GM18520 (cell line): Measurements from ENCODE around the gene TMEM170B.

Source experiments
- ATAC-seq: cut with Tn5 transposase; IDR thresholded peaks from one replicate; pipeline ENCODE4 v1.9.1; 2021; ENCODE audit not compliant: unreplicated experiment

The TMEM170B gene

DNA sequence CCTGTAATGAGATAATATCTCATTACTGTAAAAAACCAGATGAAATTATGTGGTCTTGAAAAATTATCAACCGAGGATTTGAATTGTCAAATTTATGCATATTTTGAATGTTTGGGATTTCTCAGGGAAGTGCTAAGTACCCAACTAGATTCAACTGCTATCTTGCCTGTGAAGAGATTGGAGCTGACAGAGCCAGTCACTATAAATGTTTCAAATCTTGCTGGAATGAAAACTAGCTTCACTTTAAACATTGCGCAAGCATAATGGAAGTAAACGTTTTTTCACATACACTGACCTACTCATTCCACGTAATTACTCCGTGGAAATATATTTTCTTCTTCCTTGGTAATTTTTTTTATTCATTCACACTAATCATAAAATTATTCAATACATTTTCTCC is 46.7 kb downstream of the TMEM170B start:
- ATAC-seq: no peak

DNA sequence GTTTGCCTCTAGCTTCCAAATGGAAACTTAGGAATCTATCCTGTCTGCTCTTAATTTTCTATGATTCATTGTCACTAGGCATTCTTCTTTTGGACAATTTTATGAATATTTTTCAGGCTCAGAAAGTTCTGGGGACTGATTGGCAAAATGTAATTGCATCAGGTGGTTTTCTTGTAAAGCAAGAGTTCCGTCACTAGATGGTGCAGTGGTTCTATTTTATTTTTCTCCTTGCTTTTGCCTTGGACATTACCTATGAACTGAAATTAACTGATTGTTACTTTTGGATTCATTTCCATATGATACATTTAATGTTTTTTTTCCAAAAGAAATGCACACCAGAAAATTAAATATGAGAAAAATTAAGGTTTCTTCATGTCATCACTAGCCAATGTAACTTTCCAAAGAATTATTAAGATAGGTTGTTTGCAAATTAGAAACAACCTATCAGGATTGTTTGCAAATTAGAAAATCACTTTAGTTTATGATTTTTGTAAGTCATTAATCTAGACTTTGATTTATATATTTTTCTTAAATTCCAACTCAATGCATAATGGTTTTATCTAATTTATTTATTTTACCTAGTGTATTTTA is 48.0 kb downstream of the TMEM170B start:
- ATAC-seq: no peak

DNA sequence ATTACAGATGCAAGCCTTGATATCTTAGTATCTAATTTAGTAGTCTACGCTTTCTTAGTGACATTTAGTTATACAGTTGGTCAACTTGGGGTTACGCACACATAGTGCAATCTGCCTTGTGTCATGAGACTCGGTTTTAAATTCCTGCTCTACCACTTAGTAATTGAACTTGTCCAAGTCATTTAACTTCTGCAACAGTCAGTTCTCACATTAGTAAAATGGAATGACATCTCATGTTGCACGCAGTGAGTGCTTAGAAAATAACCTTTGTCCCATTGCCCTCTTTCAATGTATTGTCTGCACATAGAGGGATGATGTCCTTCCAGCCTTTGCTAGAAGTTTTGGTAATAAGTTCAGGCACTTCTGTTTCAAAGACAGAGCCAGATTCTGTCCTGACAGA is 48.6 kb downstream of the TMEM170B start:
- no peak for ATAC-seq

DNA sequence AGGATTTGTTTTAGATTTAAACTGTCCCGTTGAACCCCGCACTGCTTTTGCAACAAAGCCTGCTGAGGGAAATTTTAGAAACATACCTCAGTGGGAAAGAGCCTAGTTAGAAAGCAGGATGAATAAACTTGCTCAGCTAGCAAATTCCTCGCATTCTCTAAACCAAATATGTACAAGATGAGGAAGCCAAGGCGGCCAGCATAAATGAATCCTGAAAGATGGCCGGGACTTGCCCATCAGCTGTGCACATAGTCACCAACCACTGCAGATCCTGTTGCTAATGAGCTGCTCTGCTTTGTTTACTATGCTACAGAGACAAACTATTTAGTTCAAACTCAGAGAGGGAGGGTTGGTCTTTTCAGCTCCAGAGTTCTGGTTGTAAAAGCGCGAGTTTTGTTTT is 49.0 kb downstream of the TMEM170B start:
- no peak for ATAC-seq

DNA sequence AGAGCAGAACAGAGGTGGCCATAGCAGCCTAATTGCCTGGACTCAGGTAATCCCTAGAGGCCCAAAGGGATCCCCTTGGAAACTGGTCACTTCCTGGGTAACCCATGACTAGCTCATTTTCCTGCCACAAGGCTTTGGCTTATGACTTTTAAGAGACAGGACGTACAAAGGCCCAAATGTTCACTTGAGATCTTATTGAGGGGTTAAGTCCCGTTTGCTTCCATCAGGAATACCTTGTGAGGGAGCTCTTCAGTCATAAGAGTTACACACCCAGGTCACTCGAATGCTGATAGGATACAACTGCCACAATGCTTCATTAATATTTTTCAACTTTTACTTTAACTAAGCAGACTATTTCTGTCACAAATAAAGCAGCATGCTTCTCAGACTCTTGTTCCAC is 51.7 kb downstream of the TMEM170B start:
- no peak for ATAC-seq

DNA sequence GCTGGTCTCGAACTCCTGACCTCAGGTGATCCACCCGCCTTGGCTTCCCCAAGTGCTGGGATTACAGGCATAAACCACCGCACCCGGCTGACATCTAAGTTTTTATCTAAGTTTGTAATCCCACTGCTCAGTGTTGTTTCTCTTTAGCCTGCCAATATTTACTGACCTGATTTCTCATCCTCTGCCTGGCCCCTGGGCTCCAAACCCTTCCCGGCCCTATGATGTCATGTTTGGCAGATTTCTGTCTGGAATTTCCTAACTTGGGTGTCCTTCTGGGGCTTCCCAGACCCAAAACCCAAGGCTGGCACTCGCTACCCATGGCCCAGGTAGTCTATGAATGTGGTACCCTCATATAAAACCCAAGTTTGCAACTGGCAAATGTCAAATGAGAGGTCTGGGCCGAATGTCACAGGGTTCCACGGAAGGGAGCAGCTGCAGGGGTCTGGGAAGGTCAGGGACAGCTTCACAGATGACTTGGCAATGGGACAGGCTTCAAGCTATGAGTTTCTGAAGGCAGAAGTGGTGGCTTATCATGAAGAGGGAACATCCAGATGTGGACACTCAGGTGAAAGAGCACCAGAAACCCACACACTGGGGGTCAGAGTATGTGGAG is 54.9 kb downstream of the TMEM170B start:
- no peak for ATAC-seq

DNA sequence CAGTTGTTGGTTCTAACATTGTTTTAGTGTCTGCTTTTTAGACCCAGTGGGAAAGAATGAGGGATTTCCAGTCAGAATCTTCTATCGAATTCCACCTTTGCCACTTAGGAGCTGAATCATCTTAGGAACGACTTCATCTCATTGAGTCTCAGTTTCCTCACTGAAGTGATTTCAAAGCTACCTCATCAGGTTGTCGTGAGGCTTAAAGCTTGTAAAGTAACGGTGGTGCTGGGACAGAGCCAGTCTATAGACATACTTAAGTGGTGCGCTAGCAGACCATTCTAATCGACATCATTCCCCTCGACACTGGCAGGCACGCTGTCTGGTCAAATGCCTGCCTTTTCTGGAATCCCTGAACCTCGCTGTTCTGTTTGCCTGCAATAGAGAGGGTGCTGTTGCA is 55.5 kb downstream of the TMEM170B start:
- no peak for ATAC-seq

DNA sequence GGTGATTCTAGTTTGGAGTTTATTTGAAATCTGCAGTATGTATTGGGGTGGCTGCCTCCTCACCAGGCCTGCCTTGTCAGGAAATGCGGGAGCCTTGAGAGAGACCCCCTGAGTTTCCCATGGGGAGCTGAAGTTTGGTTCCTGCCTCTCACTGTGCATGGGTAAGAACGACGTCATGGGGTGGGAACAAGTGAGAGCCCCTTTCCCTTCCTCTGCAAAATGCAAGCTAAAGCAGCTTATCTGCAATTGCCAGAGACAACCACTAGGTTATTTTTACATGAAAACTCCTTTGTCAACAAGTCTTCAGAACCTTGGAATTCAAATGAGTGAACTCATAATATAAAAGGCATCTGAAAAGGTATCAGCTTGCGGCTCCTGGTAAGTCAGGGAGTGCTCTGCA is 58.4 kb downstream of the TMEM170B start:
- ATAC-seq: no peak

DNA sequence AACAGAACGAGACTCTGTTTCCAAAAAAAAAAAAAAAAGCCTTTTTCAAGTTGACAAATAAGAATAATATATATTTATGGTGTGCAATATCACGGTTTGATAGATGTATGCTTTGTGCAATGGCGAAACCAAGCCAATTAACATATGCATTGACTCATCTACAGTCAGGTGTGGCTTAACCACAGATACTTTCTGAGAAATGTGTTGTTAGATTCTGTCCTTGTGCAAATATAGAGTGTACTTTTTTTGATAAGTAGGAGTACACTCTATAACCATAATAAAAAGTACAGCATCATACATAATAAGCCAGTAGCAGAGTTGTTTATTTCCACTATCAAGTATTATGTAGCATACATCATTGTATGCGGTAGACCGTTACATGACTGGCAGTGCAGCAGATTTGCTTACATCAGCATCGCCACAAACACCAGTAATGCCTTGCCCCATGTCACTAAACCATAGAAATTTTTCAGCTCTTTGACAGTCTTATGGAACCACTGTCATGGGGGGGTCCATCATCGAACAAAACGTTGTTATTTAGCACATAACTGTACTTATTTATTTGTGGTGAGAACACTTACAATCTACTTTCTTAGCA is 59.2 kb downstream of the TMEM170B start:
- no peak for ATAC-seq

DNA sequence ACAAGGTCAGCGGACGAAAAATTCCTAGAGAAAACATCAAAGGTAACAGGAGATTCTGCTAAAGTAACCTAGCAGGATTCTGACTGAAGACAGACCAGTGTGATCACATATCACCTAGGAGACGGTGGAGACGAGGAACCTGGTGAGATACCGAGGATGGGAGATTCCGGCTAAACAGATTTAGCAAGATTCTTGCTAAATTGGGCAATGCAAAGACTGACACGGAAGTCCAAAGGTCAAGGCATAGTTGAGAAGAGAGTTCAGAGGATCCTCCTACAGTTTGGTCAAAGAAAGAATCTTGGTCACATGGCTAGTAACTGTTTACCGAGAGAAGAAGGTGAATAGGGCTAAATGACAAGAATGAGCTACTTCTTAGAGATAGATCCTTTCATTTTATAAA is 61.1 kb downstream of the TMEM170B start:
- ATAC-seq: no peak

DNA sequence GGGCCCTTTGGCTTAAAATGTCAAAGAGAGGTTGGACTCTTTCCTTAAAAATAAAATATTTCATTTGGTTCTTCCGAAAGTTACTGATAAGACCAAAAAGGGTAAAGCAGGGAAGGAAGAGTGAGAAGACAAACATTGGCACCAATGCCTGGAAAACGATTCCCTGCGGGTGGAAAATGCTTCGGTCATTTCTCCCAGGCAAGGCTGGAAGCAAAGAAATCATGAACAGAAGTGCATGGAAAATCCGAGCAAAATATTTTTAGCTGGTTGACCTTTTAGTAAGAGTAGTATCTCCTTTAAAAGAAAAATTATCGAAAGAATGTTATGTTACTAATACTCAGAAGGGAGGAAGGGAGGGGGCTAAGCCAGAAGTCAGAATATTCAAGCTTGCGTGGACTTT is 62.7 kb downstream of the TMEM170B start:
- ATAC-seq: no peak

DNA sequence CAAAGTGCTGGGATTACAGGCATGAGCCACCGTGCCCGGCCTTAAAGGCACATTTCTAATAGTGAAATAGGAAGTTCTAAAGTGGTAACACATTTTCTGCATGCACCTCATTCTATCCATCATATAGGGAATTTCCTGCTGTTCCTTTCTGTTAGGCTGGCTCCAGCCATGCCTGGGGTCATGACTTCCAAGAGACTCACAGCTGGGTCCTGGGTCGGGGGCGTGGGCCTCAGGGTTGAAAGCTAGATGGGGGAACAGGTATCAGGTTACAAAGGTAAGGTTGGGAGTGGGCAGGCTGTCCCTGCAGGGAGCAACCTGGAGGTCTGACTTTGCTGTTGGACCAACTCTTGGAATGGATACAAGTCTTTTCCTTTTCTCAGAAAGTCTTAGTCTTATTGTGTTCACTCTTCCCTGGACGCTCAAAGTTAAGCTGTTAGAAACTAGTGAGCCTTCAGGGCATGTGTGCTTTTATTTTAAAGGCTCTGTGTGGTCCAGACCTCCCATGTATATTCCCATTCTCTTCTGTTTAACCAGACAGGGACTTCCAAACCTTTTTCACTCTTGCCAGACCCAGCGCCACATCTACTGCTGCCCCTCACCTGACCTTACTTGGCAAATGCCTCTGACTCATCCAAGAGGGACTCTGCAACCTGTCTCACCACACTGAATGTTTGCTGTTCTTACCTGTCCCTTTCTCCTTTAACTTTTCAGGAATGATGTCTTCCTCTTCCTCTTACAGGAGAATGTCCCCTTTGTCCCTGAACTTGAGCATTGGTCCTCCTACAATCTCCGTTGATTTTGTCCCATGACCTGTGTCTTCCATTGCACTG is 64.4 kb downstream of the TMEM170B start:
- ATAC-seq: no peak

DNA sequence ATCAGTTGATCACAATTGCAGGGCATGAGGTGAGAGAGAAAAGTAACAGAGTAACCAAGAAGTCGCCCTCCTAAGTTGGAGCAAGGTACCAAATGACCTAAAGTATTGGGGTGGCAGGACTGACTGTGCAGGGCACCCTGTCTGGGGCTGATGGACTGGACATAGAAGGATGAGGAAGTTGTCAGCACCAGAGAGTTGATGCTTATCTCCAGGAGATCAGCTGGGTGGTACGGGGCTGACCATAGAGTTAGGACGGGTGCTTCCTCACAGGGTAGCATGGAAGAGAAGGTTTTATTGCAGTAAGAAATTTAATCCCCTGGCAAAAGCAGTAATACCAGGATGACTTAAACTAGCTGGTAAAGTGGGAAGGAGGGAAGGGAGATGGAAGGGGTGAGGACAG is 66.7 kb downstream of the TMEM170B start:
- ATAC-seq: no peak

DNA sequence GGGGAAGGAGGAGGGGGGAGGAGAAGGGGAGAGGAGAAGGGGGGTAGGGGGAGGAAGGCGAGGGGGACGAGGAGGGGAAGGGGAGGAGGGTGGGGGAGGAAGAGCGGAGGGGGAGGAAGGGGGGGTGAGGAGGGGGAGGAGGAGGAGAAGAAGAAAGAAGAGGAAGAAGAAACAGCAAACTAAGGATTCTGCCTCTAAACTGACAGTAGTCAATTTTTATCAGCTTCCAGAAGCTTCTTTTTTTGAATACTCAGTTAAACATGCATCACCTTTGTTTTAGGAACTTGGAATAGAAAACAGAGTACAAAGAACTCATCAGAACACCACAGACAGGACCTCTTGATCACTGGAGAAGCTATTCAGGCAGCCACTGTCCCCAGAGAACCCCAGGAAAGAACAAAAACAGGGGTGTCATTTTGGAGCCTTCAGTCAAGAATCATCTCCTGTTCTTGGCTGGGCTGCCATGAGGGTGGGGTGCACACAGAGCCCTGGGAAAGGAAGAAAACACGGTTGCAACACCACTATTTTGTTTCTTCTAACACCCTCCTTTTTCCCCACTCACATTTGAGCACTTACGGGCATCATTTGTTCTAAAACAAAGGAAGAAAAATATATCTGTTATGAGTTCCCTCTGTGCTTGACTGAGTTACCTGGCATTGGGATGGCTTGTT is 67.4 kb downstream of the TMEM170B start:
- ATAC-seq: no peak

DNA sequence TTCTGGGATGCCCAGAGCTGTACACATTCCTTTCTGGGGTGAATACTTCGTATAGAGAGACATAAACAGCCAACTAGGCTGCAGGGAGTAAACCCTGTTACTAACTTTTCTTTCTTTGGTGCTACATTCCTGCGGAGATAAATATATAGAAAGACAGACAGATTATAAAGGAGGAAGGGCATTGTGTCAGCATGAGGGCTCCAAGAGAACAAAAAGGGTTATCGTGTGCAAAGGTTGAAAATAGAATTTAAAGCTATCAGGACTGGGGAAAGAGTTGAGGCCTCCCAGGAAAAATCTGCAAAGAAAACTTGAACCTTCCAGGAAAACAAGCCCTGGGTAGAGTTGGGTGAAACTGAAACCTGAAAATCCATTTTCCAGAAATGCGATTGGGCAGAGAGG is 68.0 kb downstream of the TMEM170B start:
- ATAC-seq: no peak

DNA sequence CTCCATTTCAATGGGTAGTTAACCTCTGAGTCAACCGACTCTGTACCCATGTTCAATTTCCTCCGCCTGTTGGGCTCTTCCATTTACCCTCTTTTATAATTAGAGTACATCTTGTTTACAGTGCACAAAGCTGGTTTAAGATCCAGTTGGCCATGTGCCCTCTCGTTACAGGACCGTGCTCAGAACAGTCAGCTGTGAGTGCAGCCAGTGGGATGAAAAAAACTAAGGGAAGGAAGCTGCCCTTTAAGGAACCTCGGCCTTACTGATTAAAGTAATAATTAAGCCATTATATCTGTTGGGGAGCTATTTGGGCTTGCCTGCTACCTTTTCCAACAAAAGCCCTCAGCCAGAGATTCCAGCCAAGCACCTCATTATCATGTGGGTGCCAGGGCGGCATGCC is 68.8 kb downstream of the TMEM170B start:
- ATAC-seq: no peak

DNA sequence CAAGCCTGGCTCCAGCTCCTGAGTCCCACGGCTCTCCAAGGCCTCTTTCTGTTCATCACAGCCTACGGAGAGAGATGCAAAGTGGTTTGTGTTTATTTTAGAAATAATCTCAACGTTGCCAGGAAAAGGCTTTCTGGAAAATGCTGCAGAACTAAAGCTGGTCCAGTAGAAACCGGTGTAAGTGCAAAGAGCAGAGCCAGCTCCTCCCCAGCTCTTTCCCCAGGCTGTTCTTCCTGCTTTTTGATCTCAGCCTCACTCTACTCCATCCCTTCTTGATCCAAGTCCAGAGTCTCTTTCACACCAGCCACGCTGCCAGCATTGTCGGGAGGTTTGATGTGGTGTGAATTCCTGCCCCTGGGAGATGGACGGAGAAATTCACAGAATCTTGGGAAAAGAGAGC is 69.8 kb downstream of the TMEM170B start:
- no peak for ATAC-seq

DNA sequence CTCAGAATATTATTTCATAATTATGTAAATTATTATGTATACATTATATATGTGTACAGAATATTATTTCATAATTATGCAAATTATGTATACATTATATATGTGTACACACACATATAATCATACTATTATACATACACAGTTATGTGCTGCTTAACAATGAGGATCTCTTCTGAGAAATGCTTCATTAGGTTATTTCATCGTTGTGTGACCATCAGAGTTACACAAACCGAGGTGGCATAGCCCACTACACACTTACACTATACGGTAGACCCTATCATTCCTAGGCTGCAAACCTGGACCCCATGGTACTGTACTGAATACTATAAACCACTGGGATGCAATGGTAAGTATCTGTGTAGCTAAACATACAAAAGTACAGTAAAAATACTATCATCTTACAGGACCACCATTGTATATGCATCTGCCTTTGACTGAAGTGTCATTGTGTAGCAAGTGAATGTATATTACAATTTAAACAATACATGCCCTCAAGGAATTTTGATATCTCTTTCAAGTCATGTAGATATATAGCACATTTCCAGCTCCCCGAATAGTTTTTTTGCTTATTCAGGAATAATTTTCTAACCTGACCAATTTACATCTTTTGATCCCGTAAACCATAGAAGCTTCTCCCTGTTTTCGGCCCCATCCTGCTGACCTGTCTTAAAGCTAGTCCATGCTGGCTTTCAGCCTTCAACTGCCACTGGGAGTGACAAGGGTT is 71.2 kb downstream of the TMEM170B start:
- no peak for ATAC-seq

DNA sequence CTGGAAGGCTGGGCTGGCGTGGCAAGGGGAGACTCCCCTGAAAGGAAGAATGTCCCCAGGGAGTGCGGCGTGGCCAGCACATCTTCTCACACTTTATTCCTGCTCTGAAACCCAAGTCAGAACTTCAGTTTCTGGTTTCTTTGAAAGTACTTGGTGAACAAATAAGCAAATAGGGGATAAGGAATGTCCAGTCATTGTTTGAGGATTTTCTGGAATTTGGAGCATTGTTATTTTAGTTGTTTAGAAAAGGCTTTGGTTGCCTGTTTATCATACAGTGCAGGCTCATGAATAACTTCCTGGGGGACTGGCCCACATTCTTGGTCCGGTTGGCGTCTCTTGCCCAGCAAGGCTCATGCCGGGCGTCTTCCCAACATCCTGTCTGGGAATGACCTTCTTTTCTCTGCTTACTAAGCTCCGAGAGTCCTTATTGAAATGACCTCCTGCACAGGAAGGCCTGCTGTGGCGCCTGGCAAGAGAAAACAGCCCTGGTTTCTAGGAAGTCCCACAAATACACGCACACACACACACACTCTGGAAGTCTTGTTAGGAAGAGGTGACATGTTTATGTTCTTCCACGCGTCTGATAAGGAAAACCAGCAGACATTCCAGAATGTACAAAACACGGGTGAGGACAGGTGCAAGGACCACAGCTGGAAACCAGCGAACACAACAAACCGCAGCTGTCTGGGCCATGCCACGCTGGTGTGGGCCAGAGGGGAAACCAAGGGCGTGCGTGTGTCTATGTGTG is 71.9 kb downstream of the TMEM170B start:
- no peak for ATAC-seq

DNA sequence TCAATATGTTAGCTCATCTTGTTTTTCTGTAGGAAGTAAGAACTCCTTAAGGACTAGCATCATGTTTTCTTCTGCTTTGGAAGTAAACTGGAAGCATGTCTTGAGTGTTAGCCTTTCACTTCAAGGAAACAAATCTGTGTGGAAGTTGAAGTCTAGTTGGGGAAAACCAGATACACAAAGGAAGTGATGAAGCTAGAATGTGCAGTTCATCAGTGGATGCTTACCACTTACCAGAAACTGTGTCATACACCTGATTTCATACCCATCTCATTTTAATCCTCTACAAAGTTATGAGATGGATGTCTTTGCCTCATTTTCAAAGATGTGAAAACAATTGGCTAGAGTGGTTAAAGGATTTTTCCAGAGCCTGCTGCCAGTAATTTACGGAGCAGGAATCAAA is 75.8 kb downstream of the TMEM170B start:
- ATAC-seq: no peak
